Prostate gland (tissue), 2 donors: ENCODE data around the gene BRD2.

Experiments
- POLR2A ChIP-seq: fragments of 450-650 bp; IDR thresholded peaks from one replicate; pipeline ENCODE4 v1.6.1; 2016; ENCODE audit warnings: antibody characterized with exemption, mild to moderate bottlenecking
- POLR2AphosphoS5 ChIP-seq: sonication (generic); formaldehyde crosslinking; IDR thresholded peaks from one replicate; pipeline ENCODE4 v1.6.1; 2017; ENCODE audit warnings: antibody characterized with exemption
- TF ChIP-seq, protein P1 (sequence below), 4 experiments: fragments of 200-600 bp in 2 of 4; fragments of 450-650 bp in 2 of 4; sonication (generic) in 2 of 4; IDR thresholded peaks; 1 replicate in 3 of 4; 2 replicates in 1 of 4; pipeline ENCODE4 v1.5.1; 2016 to 2019; ENCODE audit warnings: antibody characterized with exemption in 4 of 4, mild to moderate bottlenecking in 2 of 4, moderate library complexity in 2 of 4

DNA sequence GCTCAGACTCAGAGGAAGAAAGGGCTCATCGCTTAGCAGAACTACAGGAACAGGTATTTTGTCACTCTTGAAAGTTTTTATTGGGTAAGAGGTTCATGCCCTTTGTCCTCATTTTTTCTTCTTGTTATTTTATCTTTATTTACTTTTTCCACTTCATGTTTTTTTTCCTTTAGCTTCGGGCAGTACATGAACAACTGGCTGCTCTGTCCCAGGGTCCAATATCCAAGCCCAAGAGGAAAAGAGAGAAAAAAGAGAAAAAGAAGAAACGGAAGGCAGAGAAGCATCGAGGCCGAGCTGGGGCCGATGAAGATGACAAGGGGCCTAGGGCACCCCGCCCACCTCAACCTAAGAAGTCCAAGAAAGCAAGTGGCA lies 9.5 kb downstream of the BRD2 start:
- TF ChIP-seq, protein P1, sequence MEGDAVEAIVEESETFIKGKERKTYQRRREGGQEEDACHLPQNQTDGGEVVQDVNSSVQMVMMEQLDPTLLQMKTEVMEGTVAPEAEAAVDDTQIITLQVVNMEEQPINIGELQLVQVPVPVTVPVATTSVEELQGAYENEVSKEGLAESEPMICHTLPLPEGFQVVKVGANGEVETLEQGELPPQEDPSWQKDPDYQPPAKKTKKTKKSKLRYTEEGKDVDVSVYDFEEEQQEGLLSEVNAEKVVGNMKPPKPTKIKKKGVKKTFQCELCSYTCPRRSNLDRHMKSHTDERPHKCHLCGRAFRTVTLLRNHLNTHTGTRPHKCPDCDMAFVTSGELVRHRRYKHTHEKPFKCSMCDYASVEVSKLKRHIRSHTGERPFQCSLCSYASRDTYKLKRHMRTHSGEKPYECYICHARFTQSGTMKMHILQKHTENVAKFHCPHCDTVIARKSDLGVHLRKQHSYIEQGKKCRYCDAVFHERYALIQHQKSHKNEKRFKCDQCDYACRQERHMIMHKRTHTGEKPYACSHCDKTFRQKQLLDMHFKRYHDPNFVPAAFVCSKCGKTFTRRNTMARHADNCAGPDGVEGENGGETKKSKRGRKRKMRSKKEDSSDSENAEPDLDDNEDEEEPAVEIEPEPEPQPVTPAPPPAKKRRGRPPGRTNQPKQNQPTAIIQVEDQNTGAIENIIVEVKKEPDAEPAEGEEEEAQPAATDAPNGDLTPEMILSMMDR (IDR thresholded peaks at IDR 0.05) = no peak
- no peak for TF ChIP-seq POLR2AphosphoS5
- TF ChIP-seq POLR2A = no peak
